ENCODE measurements around the gene ESYT2.
"Not testable (repeated sequence)": the region's sequence is repeated elsewhere in the genome, so short reads cannot be mapped to it uniquely, and the experiment has no call there.

Gene ESYT2

GRCh38 chr7:158856883-158857668 is 27.8 kb upstream of the ESYT2 start:
- no peak for DNase-seq (ENCODE audit: low read depth)

- DNase-seq (ENCODE audit: low read depth): no peak
Measured at GRCh38 chr7:158854681-158855081, 25.4 kb upstream of the ESYT2 start.

- no peak for DNase-seq (ENCODE audit: low read depth)
Measured at GRCh38 chr7:158850545-158851102, 21.3 kb upstream of the ESYT2 start.

- DNase-seq (ENCODE audit: low read depth): no peak
Measured at GRCh38 chr7:158849768-158850544, 20.6 kb upstream of the ESYT2 start.

GRCh38 chr7:158849442-158849767 is 20.1 kb upstream of the ESYT2 start:
- DNase-seq (ENCODE audit: low read depth): no peak

GRCh38 chr7:158847451-158847866 is 18.1 kb upstream of the ESYT2 start:
- DNase-seq (ENCODE audit: low read depth): no peak

GRCh38 chr7:158846304-158846703 is 17.0 kb upstream of the ESYT2 start:
- DNase-seq (ENCODE audit: low read depth): no peak

- no peak for DNase-seq (ENCODE audit: low read depth)
Measured at GRCh38 chr7:158843771-158844170, 14.5 kb upstream of the ESYT2 start.

GRCh38 chr7:158842486-158842885 is 13.2 kb upstream of the ESYT2 start:
- no peak for DNase-seq (ENCODE audit: low read depth)

- no peak for DNase-seq (ENCODE audit: low read depth)
Measured at GRCh38 chr7:158840604-158841003, 11.3 kb upstream of the ESYT2 start.

- DNase-seq (ENCODE audit: low read depth): not testable (repeated sequence)
Measured at GRCh38 chr7:158839177-158839576, 9.9 kb upstream of the ESYT2 start.

GRCh38 chr7:158837790-158838637 is 8.7 kb upstream of the ESYT2 start:
- DNase-seq (ENCODE audit: low read depth): no peak

GRCh38 chr7:158836692-158837091 is 7.4 kb upstream of the ESYT2 start:
- DNase-seq (ENCODE audit: low read depth): no peak

- no peak for DNase-seq (ENCODE audit: low read depth)
Measured at GRCh38 chr7:158834878-158835784, 5.8 kb upstream of the ESYT2 start.

- DNase-seq (ENCODE audit: low read depth): no peak
Measured at GRCh38 chr7:158832994-158833393, 3.7 kb upstream of the ESYT2 start.

GRCh38 chr7:158831738-158832091 is 2.4 kb upstream of the ESYT2 start:
- DNase-seq (ENCODE audit: low read depth): no peak

GRCh38 chr7:158830211-158830723 is 958 bp upstream of the ESYT2 start:
- DNase-seq (ENCODE audit: low read depth): no peak

GRCh38 chr7:158829021-158829341 is 328 bp downstream of the ESYT2 start:
- no peak for DNase-seq (ENCODE audit: low read depth)

- no peak for DNase-seq (ENCODE audit: low read depth)
Measured at GRCh38 chr7:158828133-158829020, 932 bp downstream of the ESYT2 start.
